ENCODE results near the gene CAPN14. TPM values are rescaled to one million over a fixed set of nuclear protein-coding genes. Genes with fewer than 3 reads are reported as not detected.

Gene CAPN14
- total and polyA plus RNA-seq, 2 experiments from 2014 or later, result 0.39 TPM; not detected in 1

GRCh38 chr2:31228717-31229116, 11.4 kb upstream of the CAPN14 start:
- Histone ChIP-seq H3K27me3 (no peaks in the 10 kb centered on the region), H3K27ac (no peak overlapping the region), H3K9me3 (ENCODE audit: low read depth) (no peaks in the 10 kb centered on the region), H3K36me3 (no peaks in the 10 kb centered on the region), H3K4me1 (ENCODE audit: low read depth) (peaks cover 21% of the 10 kb centered on the region), H3K4me3 (no peak overlapping the region)
- DNase-seq (ENCODE audit: low read depth in 1 of 2, low spot score in 1 of 2), result no peak
- no peak for TF ChIP-seq CTCF (IDR thresholded peaks at IDR 0.05; ENCODE audit: low read depth, low read length)

GRCh38 chr2:31227711-31228125, 10.4 kb upstream of the CAPN14 start:
- H3K27me3 ChIP-seq, result no peaks in the 10 kb centered on the region
- H3K27ac ChIP-seq, result no peak overlapping the region
- no peak for DNase-seq (ENCODE audit: low read depth in 1 of 2, low spot score in 1 of 2)
- H3K36me3 ChIP-seq, result no peaks in the 10 kb centered on the region
- H3K4me1 ChIP-seq (ENCODE audit: low read depth), result peaks cover 16% of the 10 kb centered on the region
- TF ChIP-seq CTCF (IDR thresholded peaks at IDR 0.05; ENCODE audit: low read depth, low read length), result no peak
- H3K9me3 ChIP-seq (ENCODE audit: low read depth), result no peaks in the 10 kb centered on the region
- no peak overlapping the region for H3K4me3 ChIP-seq

- Histone ChIP-seq H3K36me3 (no peaks in the 10 kb centered on the region), H3K27me3 (no peaks in the 10 kb centered on the region), H3K27ac (no peak overlapping the region), H3K4me1 (ENCODE audit: low read depth) (peaks cover 13% of the 10 kb centered on the region), H3K9me3 (ENCODE audit: low read depth) (no peaks in the 10 kb centered on the region), H3K4me3 (no peak overlapping the region)
- TF ChIP-seq CTCF (IDR thresholded peaks at IDR 0.05; ENCODE audit: low read depth, low read length), result no peak
- DNase-seq (ENCODE audit: low read depth in 1 of 2, low spot score in 1 of 2), result no peak
Observed at GRCh38 chr2:31227110-31227509, 9.8 kb upstream of the CAPN14 start.

- no peak for DNase-seq (ENCODE audit: low read depth in 1 of 2, low spot score in 1 of 2)
Observed at GRCh38 chr2:31226266-31226665, 9.0 kb upstream of the CAPN14 start.

GRCh38 chr2:31223749-31224148, 6.4 kb upstream of the CAPN14 start:
- Histone ChIP-seq H3K27ac (no peak overlapping the region), H3K36me3 (no peaks in the 10 kb centered on the region), H3K4me3 (no peak overlapping the region), H3K9me3 (ENCODE audit: low read depth) (no peaks in the 10 kb centered on the region), H3K27me3 (no peaks in the 10 kb centered on the region), H3K4me1 (ENCODE audit: low read depth) (no peaks in the 10 kb centered on the region)
- TF ChIP-seq CTCF (IDR thresholded peaks at IDR 0.05; ENCODE audit: low read depth, low read length), result no peak
- no peak for DNase-seq (ENCODE audit: low read depth in 1 of 2, low spot score in 1 of 2)

More at GRCh38 chr2:31226266-31226665, 9.0 kb upstream of the CAPN14 start:
- Histone ChIP-seq H3K36me3 (no peaks in the 10 kb centered on the region), H3K27ac (no peak overlapping the region), H3K9me3 (ENCODE audit: low read depth) (no peaks in the 10 kb centered on the region), H3K4me3 (no peak overlapping the region), H3K4me1 (ENCODE audit: low read depth) (peaks cover 5% of the 10 kb centered on the region), H3K27me3 (no peaks in the 10 kb centered on the region)
- TF ChIP-seq CTCF (IDR thresholded peaks at IDR 0.05; ENCODE audit: low read depth, low read length), result no peak

- no peak for TF ChIP-seq CTCF (IDR thresholded peaks at IDR 0.05; ENCODE audit: low read depth, low read length)
- H3K27me3 ChIP-seq, result no peaks in the 10 kb centered on the region
- H3K4me3 ChIP-seq, result no peak overlapping the region
- no peaks in the 10 kb centered on the region for H3K4me1 ChIP-seq (ENCODE audit: low read depth)
- H3K36me3 ChIP-seq, result no peaks in the 10 kb centered on the region
- DNase-seq (ENCODE audit: low read depth in 1 of 2, low spot score in 1 of 2), result no peak
- no peak overlapping the region for H3K27ac ChIP-seq
- no peaks in the 10 kb centered on the region for H3K9me3 ChIP-seq (ENCODE audit: low read depth)
Observed at GRCh38 chr2:31223026-31223425, 5.7 kb upstream of the CAPN14 start.
